ENCODE results near the gene TGFBR3. TPM values are rescaled to one million over a fixed set of nuclear protein-coding genes. Genes with fewer than 3 reads are reported as not detected.

TGFBR3 gene
- total RNA-seq, 1 experiment from 2014 or later, result 1.3 TPM

- DNase-seq, result no peak
- no peaks in the 10 kb centered on the region for H3K27me3 ChIP-seq
- H3K36me3 ChIP-seq, result no peaks in the 10 kb centered on the region; the same call in 1 of the 2 replicates
- no peak overlapping the region for H3K4me3 ChIP-seq
- H3K9me3 ChIP-seq, result no peaks in the 10 kb centered on the region
Measured at GRCh38 chr1:91712393-91712792, 173.6 kb downstream of the TGFBR3 start.

- Histone ChIP-seq H3K9me3 (no peaks in the 10 kb centered on the region), H3K4me3 (no peak overlapping the region), H3K36me3 (no peaks in the 10 kb centered on the region; the same call in 1 of the 2 replicates), H3K27me3 (no peaks in the 10 kb centered on the region)
- no peak for DNase-seq
Measured at GRCh38 chr1:91711504-91712247, 174.3 kb downstream of the TGFBR3 start.

- Histone ChIP-seq H3K36me3 (no peaks in the 10 kb centered on the region; the same call in 1 of the 2 replicates), H3K9me3 (no peaks in the 10 kb centered on the region), H3K27me3 (no peaks in the 10 kb centered on the region), H3K4me3 (no peak overlapping the region)
- DNase-seq, result no peak
Measured at GRCh38 chr1:91710261-91710660, 175.7 kb downstream of the TGFBR3 start.

GRCh38 chr1:91708691-91709090, 177.3 kb downstream of the TGFBR3 start:
- H3K4me3 ChIP-seq, result no peak overlapping the region
- H3K27me3 ChIP-seq, result no peaks in the 10 kb centered on the region
- H3K9me3 ChIP-seq, result no peaks in the 10 kb centered on the region
- DNase-seq, result no peak
- H3K36me3 ChIP-seq, result no peaks in the 10 kb centered on the region; the same call in 1 of the 2 replicates

GRCh38 chr1:91707890-91708218, 178.1 kb downstream of the TGFBR3 start:
- Histone ChIP-seq H3K4me3 (no peak overlapping the region), H3K27me3 (no peaks in the 10 kb centered on the region), H3K36me3 (no peaks in the 10 kb centered on the region; the same call in 1 of the 2 replicates), H3K9me3 (no peaks in the 10 kb centered on the region)
- no peak for DNase-seq

GRCh38 chr1:91707114-91707889, 178.6 kb downstream of the TGFBR3 start:
- Histone ChIP-seq H3K4me3 (no peak overlapping the region), H3K27me3 (no peaks in the 10 kb centered on the region), H3K36me3 (no peaks in the 10 kb centered on the region; the same call in 1 of the 2 replicates), H3K9me3 (no peaks in the 10 kb centered on the region)
- no peak for DNase-seq

GRCh38 chr1:91706140-91706957, 179.6 kb downstream of the TGFBR3 start:
- H3K9me3 ChIP-seq, result no peaks in the 10 kb centered on the region
- DNase-seq, result no peak
- no peaks in the 10 kb centered on the region for H3K27me3 ChIP-seq
- no peak overlapping the region for H3K4me3 ChIP-seq
- H3K36me3 ChIP-seq, result no peaks in the 10 kb centered on the region

GRCh38 chr1:91704746-91705145, 181.2 kb downstream of the TGFBR3 start:
- H3K9me3 ChIP-seq, result no peaks in the 10 kb centered on the region
- DNase-seq, result no peak
- no peak overlapping the region for H3K4me3 ChIP-seq
- H3K36me3 ChIP-seq, result no peaks in the 10 kb centered on the region
- no peaks in the 10 kb centered on the region for H3K27me3 ChIP-seq

- H3K27me3 ChIP-seq, result no peaks in the 10 kb centered on the region
- DNase-seq, result no peak
- no peak overlapping the region for H3K4me3 ChIP-seq
- H3K9me3 ChIP-seq, result no peaks in the 10 kb centered on the region
- no peaks in the 10 kb centered on the region for H3K36me3 ChIP-seq
Measured at GRCh38 chr1:91703095-91703494, 182.9 kb downstream of the TGFBR3 start.

GRCh38 chr1:91701472-91701869, 184.5 kb downstream of the TGFBR3 start:
- Histone ChIP-seq H3K4me3 (no peak overlapping the region), H3K36me3 (no peaks in the 10 kb centered on the region), H3K9me3 (no peaks in the 10 kb centered on the region), H3K27me3 (no peaks in the 10 kb centered on the region)
- DNase-seq, result no peak

- Histone ChIP-seq H3K9me3 (no peaks in the 10 kb centered on the region), H3K27me3 (no peaks in the 10 kb centered on the region), H3K4me3 (no peak overlapping the region), H3K36me3 (no peaks in the 10 kb centered on the region)
- no peak for DNase-seq
Measured at GRCh38 chr1:91700771-91701471, 185.0 kb downstream of the TGFBR3 start.

- Histone ChIP-seq H3K36me3 (no peaks in the 10 kb centered on the region), H3K27me3 (no peaks in the 10 kb centered on the region), H3K9me3 (no peaks in the 10 kb centered on the region), H3K4me3 (no peak overlapping the region)
- DNase-seq, result peak; percentile 9
Measured at GRCh38 chr1:91700332-91700731, 185.6 kb downstream of the TGFBR3 start.

- H3K9me3 ChIP-seq, result no peaks in the 10 kb centered on the region
- H3K27me3 ChIP-seq, result no peaks in the 10 kb centered on the region
- H3K4me3 ChIP-seq, result no peak overlapping the region
- peak; percentile 17 for DNase-seq
- H3K36me3 ChIP-seq, result no peaks in the 10 kb centered on the region
Measured at GRCh38 chr1:91699339-91699974, 186.5 kb downstream of the TGFBR3 start.

- H3K27me3 ChIP-seq, result no peaks in the 10 kb centered on the region
- H3K9me3 ChIP-seq, result no peaks in the 10 kb centered on the region
- H3K36me3 ChIP-seq, result no peaks in the 10 kb centered on the region
- H3K4me3 ChIP-seq, result no peak overlapping the region
- no peak for DNase-seq
Measured at GRCh38 chr1:91697861-91698260, 188.1 kb downstream of the TGFBR3 start.

GRCh38 chr1:91697416-91697815, 188.5 kb downstream of the TGFBR3 start:
- DNase-seq, result no peak
- Histone ChIP-seq H3K9me3 (no peaks in the 10 kb centered on the region), H3K27me3 (no peaks in the 10 kb centered on the region), H3K36me3 (no peaks in the 10 kb centered on the region), H3K4me3 (no peak overlapping the region)

- no peaks in the 10 kb centered on the region for H3K36me3 ChIP-seq
- DNase-seq, result no peak
- no peaks in the 10 kb centered on the region for H3K27me3 ChIP-seq
- H3K9me3 ChIP-seq, result no peaks in the 10 kb centered on the region
- no peak overlapping the region for H3K4me3 ChIP-seq
Measured at GRCh38 chr1:91696321-91696720, 189.6 kb downstream of the TGFBR3 start.
